Measurements from ENCODE around the gene RALGDS. TPM values are rescaled to one million over a fixed set of nuclear protein-coding genes. Genes with fewer than 3 reads are reported as not detected.

Gene RALGDS
- total and polyA plus RNA-seq, 9 of the 15 experiments (the other 6 are each of a cell fraction or from before 2014, with no cell fraction given) = 0.75 to 43.3 (median 27.1) TPM

DNA sequence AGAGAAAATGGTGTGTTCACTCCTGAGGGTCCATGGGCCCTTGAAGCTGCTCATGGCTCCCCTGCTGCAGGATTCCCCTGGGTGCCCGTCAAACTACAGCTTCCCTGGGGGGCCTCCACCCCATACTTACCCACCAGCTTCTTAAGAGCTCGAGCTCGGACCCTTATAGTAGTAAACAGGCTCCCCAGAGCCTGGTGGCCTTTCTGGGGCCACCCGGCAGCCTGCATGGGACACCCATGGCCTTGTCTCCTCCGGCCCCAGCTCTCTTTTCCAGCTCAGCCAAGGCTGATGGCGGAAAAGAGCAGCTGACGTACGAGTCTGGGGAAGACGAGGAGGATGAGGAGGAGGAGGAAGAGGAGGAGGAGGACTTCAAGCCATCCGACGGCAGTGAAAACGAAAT is 63.5 kb downstream of the RALGDS start:
- H3K79me2 ChIP-seq (ENCODE audit: control insufficient read depth, insufficient read depth, low read length) = no peaks in the 10 kb centered on the region
- H3K36me3 ChIP-seq (ENCODE audit: control insufficient read depth, insufficient read depth, low read length) = peaks cover 55% of the 10 kb centered on the region; the same call in 2 of the 3 replicates
- H2AFZ ChIP-seq (ENCODE audit: low read depth, low read length) = no peak overlapping the region
- no peak overlapping the region for H3K27ac ChIP-seq (ENCODE audit: extremely low read depth, low read depth, low read length)
- DNase-seq (ENCODE audit: extremely low read depth in 1 of 4, low spot score in 3 of 4) (no peak), FAIRE-seq (no peak), ATAC-seq (no peak)
- ChIA-PET CTCF (ENCODE audit: low intra/inter-chr PET ratio) (no interaction called here), POLR2A (interaction anchor here (0.6 to 1.6 kb wide), 3 partner anchors 13 to 87 kb away, joined by 3 to 4 read pairs (median 3); partner anchors contain the start of gene GTF3C5)
- in situ Hi-C loops (cut with MboI) (no loop called here), intact Hi-C loops (cut with micrococcal nuclease) (no loop called here)
- H3K4me2 ChIP-seq (ENCODE audit: insufficient read depth, low read length) = no peak overlapping the region
- no peaks in the 10 kb centered on the region for H3K9me1 ChIP-seq (ENCODE audit: control insufficient read depth, insufficient read depth, low read length)
- H3K4me1 ChIP-seq (replicated peaks in 1 of 2; ENCODE audit: control insufficient read depth in 2 of 2, insufficient read depth in 2 of 2, low read length in 2 of 2) = peaks cover 20 to 50% of the 10 kb centered on the region in 2 experiments
- no peaks in the 10 kb centered on the region; the same call in 1 of the 2 replicates for H4K20me1 ChIP-seq (replicated peaks; ENCODE audit: control insufficient read depth, insufficient read depth, low read length)
- H3K27me3 ChIP-seq (ENCODE audit: control insufficient read depth in 2 of 2, insufficient read depth in 2 of 2, low read length in 2 of 2) = no peaks in the 10 kb centered on the region
- BruUV-seq (replicated peaks) = no TSS peak
- no peaks in the 10 kb centered on the region for H3K9me3 ChIP-seq (replicated peaks; ENCODE audit: control insufficient read depth, insufficient read depth, low read depth, low read length)
- TF ChIP-seq TRIM24 (IDR thresholded peaks at IDR 0.05) = no peak
- peak; percentile 45; the same call in 1 of the 2 replicates for TF ChIP-seq ZNF263 (CRISPR knock-in tag; IDR thresholded peaks at IDR 0.05; ENCODE audit: borderline replicate concordance)
- H3K4me3 ChIP-seq = no peak overlapping the region
- no peak overlapping the region for H3K9ac ChIP-seq (ENCODE audit: insufficient read depth in 1 of 2, low read depth in 2 of 2, low read length in 2 of 2)
- 88% methylated on average over 11 of the region's 12 CpGs for WGBS (ENCODE audit: insufficient coverage, low coverage, missing lambda C conversion rate)

DNA sequence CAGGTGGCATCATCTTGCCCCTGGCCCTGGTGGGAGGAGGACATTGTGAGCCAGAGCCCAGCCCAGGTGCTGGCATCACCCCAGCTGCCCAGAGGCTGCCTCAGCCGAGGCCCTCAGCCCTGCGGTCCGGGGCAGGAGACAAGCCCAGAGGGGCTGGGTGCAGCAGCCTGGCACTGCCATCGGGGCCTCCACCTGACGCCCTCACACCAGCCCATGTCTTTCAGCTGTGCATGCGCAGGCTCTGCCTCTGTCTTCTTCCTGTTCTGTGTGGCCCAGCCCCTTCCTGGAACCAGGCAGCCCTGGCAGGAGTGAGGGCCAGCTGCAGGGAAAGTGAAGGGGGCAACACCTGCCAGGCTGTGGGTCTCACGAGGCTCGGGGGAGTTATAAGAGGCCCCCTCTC is 64.0 kb downstream of the RALGDS start:
- Histone ChIP-seq H3K36me3 (ENCODE audit: control insufficient read depth, insufficient read depth, low read length) (peaks cover 61% of the 10 kb centered on the region; the same call in 2 of the 3 replicates), H3K9me3 (replicated peaks; ENCODE audit: control insufficient read depth, insufficient read depth, low read depth, low read length) (no peaks in the 10 kb centered on the region), H3K9ac (ENCODE audit: insufficient read depth in 1 of 2, low read depth in 2 of 2, low read length in 2 of 2) (no peak overlapping the region), H3K27me3 (ENCODE audit: control insufficient read depth in 2 of 2, insufficient read depth in 2 of 2, low read length in 2 of 2) (no peaks in the 10 kb centered on the region), H2AFZ (ENCODE audit: low read depth, low read length) (no peak overlapping the region), H3K27ac (ENCODE audit: extremely low read depth, low read depth, low read length) (no peak overlapping the region), H3K9me1 (ENCODE audit: control insufficient read depth, insufficient read depth, low read length) (no peaks in the 10 kb centered on the region), H3K79me2 (ENCODE audit: control insufficient read depth, insufficient read depth, low read length) (no peaks in the 10 kb centered on the region), H4K20me1 (replicated peaks; ENCODE audit: control insufficient read depth, insufficient read depth, low read length) (no peaks in the 10 kb centered on the region; the same call in 1 of the 2 replicates), H3K4me1 (replicated peaks in 1 of 2; ENCODE audit: control insufficient read depth in 2 of 2, insufficient read depth in 2 of 2, low read length in 2 of 2) (peaks cover 20 to 50% of the 10 kb centered on the region in 2 experiments), H3K4me3 (no peak overlapping the region), H3K4me2 (ENCODE audit: insufficient read depth, low read length) (no peak overlapping the region)
- intact Hi-C loops (cut with micrococcal nuclease) (no loop called here), in situ Hi-C loops (cut with MboI) (no loop called here)
- ATAC-seq (no peak), FAIRE-seq (no peak), DNase-seq (ENCODE audit: extremely low read depth in 1 of 4, low spot score in 3 of 4) (no peak)
- BruUV-seq (replicated peaks) = no TSS peak
- 91% methylated on average over 7 of the region's 8 CpGs for WGBS (ENCODE audit: insufficient coverage, low coverage, missing lambda C conversion rate)
- TF ChIP-seq LEF1 (IDR thresholded peaks at IDR 0.05) (no peak), POLR2G (IDR thresholded peaks at IDR 0.05; ENCODE audit: low read depth, low read length) (peak; percentile 32; the same call in 1 of the 2 replicates)
- POLR2A ChIA-PET = interaction anchor here (0.9 kb wide), 1 partner anchor 16 kb away, joined by 3 read pairs; no protein-coding TSS in a partner anchor
- CTCF ChIA-PET (ENCODE audit: low intra/inter-chr PET ratio) = no interaction called here
